Suprapubic skin (tissue), 4 donors: ENCODE results near the gene MAEA.

Source experiments
- CTCF ChIP-seq, 2 donors: fragments of 200-600 bp in 1 of 2; fragments of 450-650 bp in 1 of 2; sonication (generic) in 1 of 2; IDR thresholded peaks; one replicate each; pipeline ENCODE4 v1.5.1; 2016 to 2019; ENCODE audit warnings: antibody characterized with exemption in 2 of 2, mild to moderate bottlenecking in 1 of 2, moderate library complexity in 1 of 2
- POLR2A ChIP-seq, 2 donors: fragments of 450-650 bp; IDR thresholded peaks; one replicate each; pipeline ENCODE4 v1.6.1; 2017; ENCODE audit warnings: antibody characterized with exemption in 2 of 2, mild to moderate bottlenecking in 2 of 2, moderate library complexity in 2 of 2
- POLR2AphosphoS5 ChIP-seq, 3 donors: sonication (generic); formaldehyde crosslinking; IDR thresholded peaks; one replicate each; pipeline ENCODE4 v1.6.1; 2017; ENCODE audit warnings: antibody characterized with exemption in 3 of 3

- TF ChIP-seq CTCF (IDR thresholded peaks at IDR 0.05) (no peak), POLR2A (IDR thresholded peaks at IDR 0.05) (no peak), POLR2AphosphoS5 (IDR thresholded peaks at IDR 0.05) (no peak)
Measured at GRCh38 chr4:1362521-1362920, 72.8 kb downstream of the MAEA start.
